Nephron (organoid): ENCODE measurements around the gene FBL.
"Not testable (repeated sequence)": the region's sequence is repeated elsewhere in the genome, so short reads cannot be mapped to it uniquely, and the experiment has no call there.

Experiments used
- H3K27ac Mint-ChIP-seq, 3 experiments: 2 replicates each; pipeline ENCODE4 v1.8.0; 2020; ENCODE audit warnings: mixed read lengths in 3 of 3, mild to moderate bottlenecking in 2 of 3, moderate library complexity in 1 of 3
- H3K27me3 Mint-ChIP-seq: 2 replicates; pipeline ENCODE4 v1.8.0; 2021; ENCODE audit warnings: low read depth, mild to moderate bottlenecking, moderate library complexity, mixed read lengths
- H3K36me3 Mint-ChIP-seq: 2 replicates; pipeline ENCODE4 v1.8.0; 2020; ENCODE audit warnings: low read depth, mixed read lengths
- H3K4me1 Mint-ChIP-seq: 2 replicates; pipeline ENCODE4 v1.8.0; 2020; ENCODE audit warnings: mixed read lengths
- H3K4me3 Mint-ChIP-seq, 3 experiments: 2 replicates each; pipeline ENCODE4 v1.8.0; 2020; ENCODE audit warnings: mild to moderate bottlenecking in 3 of 3, mixed read lengths in 3 of 3, moderate library complexity in 2 of 3
- H3K9me3 Mint-ChIP-seq: 2 replicates; pipeline ENCODE4 v1.8.0; 2020; ENCODE audit warnings: mixed read lengths
- TF ChIP-seq, protein P1 (sequence below), 3 experiments: fragments of 200-600 bp; sonication (generic); IDR thresholded peaks; one replicate each; pipeline ENCODE4 v1.5.0; 2021; ENCODE audit warnings: antibody characterized with exemption in 3 of 3; ENCODE audit not compliant: unreplicated experiment in 3 of 3

Gene FBL

GRCh38 chr19:39819786-39820185, 26.4 kb downstream of the FBL start:
- no peak overlapping the region for H3K4me3 Mint-ChIP-seq
- no peaks in the 10 kb centered on the region for H3K27me3 Mint-ChIP-seq
- H3K36me3 Mint-ChIP-seq, result peaks cover 7% of the 10 kb centered on the region
- peaks cover 33% of the 10 kb centered on the region for H3K4me1 Mint-ChIP-seq
- TF ChIP-seq, protein P1, sequence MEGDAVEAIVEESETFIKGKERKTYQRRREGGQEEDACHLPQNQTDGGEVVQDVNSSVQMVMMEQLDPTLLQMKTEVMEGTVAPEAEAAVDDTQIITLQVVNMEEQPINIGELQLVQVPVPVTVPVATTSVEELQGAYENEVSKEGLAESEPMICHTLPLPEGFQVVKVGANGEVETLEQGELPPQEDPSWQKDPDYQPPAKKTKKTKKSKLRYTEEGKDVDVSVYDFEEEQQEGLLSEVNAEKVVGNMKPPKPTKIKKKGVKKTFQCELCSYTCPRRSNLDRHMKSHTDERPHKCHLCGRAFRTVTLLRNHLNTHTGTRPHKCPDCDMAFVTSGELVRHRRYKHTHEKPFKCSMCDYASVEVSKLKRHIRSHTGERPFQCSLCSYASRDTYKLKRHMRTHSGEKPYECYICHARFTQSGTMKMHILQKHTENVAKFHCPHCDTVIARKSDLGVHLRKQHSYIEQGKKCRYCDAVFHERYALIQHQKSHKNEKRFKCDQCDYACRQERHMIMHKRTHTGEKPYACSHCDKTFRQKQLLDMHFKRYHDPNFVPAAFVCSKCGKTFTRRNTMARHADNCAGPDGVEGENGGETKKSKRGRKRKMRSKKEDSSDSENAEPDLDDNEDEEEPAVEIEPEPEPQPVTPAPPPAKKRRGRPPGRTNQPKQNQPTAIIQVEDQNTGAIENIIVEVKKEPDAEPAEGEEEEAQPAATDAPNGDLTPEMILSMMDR (IDR thresholded peaks at IDR 0.05; ENCODE audit: unreplicated experiment in 3 of 3), result no peak
- H3K27ac Mint-ChIP-seq, result no peak overlapping the region
- no peaks in the 10 kb centered on the region for H3K9me3 Mint-ChIP-seq

DNA sequence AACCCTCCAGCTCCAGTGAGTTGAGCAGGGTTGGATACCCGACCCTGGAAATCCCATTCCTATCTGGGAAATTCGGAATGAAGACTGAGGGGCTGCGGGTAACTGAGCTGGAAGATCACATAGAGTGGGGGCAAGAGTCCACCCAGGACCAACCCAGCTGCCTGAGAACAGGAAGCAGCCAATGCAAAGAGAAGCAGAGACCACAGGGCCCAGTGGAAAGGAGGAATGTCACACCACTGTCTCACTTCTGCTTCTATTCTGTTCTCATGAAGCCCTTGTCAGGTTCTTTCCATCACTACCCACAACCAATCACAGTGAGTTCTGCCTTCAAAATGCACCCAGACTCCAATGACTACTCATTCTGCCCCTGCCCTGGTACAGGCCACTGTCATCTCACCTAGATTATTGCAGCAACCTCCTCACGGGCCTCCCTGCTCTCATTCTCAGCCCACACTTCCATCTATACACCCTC, 27.5 kb downstream of the FBL start:
- H3K27me3 Mint-ChIP-seq, result no peaks in the 10 kb centered on the region
- no peaks in the 10 kb centered on the region for H3K9me3 Mint-ChIP-seq
- H3K27ac Mint-ChIP-seq, result no peak overlapping the region
- TF ChIP-seq, protein P1 (IDR thresholded peaks at IDR 0.05; ENCODE audit: unreplicated experiment in 3 of 3), result no peak
- H3K4me3 Mint-ChIP-seq, result no peak overlapping the region
- H3K4me1 Mint-ChIP-seq, result peaks cover 36% of the 10 kb centered on the region
- peaks cover 7% of the 10 kb centered on the region for H3K36me3 Mint-ChIP-seq

DNA sequence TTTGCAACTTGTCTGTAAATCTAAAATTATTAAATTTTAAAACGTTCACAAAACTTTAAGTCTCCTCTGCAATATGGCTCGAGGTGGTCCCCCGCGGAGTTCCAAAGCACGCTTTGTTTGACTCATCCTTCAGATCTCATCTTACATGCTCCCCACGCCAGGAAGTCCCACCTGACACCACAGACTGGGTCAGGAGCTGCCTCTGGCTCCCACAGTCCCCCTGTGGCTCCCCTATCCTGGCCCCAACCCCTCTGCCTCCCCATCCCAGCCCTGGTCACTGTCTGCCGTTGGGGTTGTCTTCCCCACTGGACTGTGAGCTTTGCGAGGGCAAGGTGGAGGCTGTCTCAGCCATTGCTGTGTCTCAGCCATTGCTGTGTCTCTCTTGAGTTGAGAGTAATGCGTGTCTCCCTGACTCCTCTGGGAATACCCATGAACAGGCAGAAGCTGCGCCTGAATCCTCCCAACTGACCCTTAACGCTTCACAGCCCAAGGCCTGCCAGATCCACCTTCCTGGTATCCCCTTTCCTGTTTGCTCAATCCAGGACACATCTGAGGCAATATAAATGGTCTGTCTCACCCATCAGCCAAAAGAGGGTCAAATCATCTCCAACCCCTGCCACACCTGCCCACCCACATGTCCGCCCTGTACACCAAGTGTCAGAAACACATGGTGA, 28.2 kb downstream of the FBL start:
- peaks cover 7% of the 10 kb centered on the region for H3K36me3 Mint-ChIP-seq
- no peaks in the 10 kb centered on the region for H3K9me3 Mint-ChIP-seq
- H3K4me1 Mint-ChIP-seq, result peaks cover 42% of the 10 kb centered on the region
- no peak overlapping the region for H3K27ac Mint-ChIP-seq
- H3K27me3 Mint-ChIP-seq, result no peaks in the 10 kb centered on the region
- TF ChIP-seq, protein P1 (IDR thresholded peaks at IDR 0.05; ENCODE audit: unreplicated experiment in 3 of 3), result no peak
- H3K4me3 Mint-ChIP-seq, result no peak overlapping the region

GRCh38 chr19:39816287-39817048, 29.7 kb downstream of the FBL start:
- Mint-ChIP-seq H3K4me1 (peaks cover 53% of the 10 kb centered on the region), H3K9me3 (no peaks in the 10 kb centered on the region), H3K36me3 (peaks cover 7% of the 10 kb centered on the region), H3K27ac (no peak overlapping the region), H3K27me3 (no peaks in the 10 kb centered on the region), H3K4me3 (no peak overlapping the region)
- TF ChIP-seq, protein P1 (IDR thresholded peaks at IDR 0.05; ENCODE audit: unreplicated experiment in 3 of 3), result no peak

DNA sequence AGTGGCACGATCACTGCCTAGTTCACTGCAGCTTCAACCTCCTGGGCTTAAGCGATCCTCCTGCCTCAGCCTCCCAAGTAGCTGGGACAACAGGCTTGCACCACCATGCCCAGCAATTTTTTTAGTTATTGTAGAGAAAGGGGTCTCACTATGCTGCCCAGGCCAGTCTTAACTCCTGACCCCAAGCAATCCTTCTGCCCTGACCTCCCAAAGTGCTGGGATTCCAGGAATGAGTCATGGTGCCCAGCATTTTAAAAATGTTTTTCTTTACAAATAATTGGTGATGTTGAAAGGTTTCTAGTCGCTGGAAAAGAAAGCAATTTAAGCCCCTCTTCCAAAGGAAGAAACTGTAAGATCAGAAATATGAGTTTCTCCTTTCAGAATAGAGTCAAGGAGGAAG, 31.6 kb downstream of the FBL start:
- H3K9me3 Mint-ChIP-seq, result no peaks in the 10 kb centered on the region
- TF ChIP-seq, protein P1 (IDR thresholded peaks at IDR 0.05; ENCODE audit: unreplicated experiment in 3 of 3), result no peak
- no peaks in the 10 kb centered on the region for H3K27me3 Mint-ChIP-seq
- peaks cover 7% of the 10 kb centered on the region for H3K36me3 Mint-ChIP-seq
- H3K4me3 Mint-ChIP-seq, result no peak overlapping the region
- H3K27ac Mint-ChIP-seq, result no peak overlapping the region
- peaks cover 49% of the 10 kb centered on the region for H3K4me1 Mint-ChIP-seq

DNA sequence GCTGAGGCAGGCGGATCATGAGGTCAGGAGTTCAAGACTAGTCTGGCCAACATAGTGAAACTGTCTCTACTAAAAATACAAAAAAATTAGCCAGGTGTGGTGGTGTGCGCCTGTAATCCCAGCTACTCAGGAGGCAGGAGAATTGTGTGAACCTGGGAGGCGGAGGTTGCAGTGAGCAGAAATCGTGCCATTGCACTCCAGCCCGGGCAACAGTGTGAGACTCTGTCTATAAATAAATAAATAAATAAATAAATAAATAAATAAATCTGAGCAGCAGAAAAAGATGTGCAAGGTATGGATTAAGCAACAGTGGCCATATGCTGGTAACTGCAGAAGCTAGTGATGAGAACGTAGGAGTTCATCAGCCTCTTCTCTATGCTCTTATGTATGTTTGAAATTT, 32.1 kb downstream of the FBL start:
- not testable (repeated sequence) for H3K27me3 Mint-ChIP-seq, H3K9me3 Mint-ChIP-seq, H3K4me3 Mint-ChIP-seq, H3K36me3 Mint-ChIP-seq
- Mint-ChIP-seq H3K4me1 (peaks cover 44% of the 10 kb centered on the region), H3K27ac (peak overlapping the region in 1 of 3 experiments; percentile 27)
